Neural progenitor cell (in vitro differentiated cells): ENCODE results near the gene LARGE1. TPM values are rescaled to one million over a fixed set of nuclear protein-coding genes. Genes with fewer than 3 reads are reported as not detected.

Experiments used
- DNase-seq: peaks from one replicate; pipeline ENCODE4 v3.0.0-alpha.2; 2016; ENCODE audit warnings: low spot score
- H2AFZ ChIP-seq: fragments of 200-600 bp; sonication (generic); replicated peaks from 2 replicates; pipeline ENCODE4 v1.6.1; 2016; ENCODE audit warnings: antibody characterized with exemption
- H3F3A ChIP-seq: fragments of 200-600 bp; sonication (generic); 2 replicates; pipeline ENCODE4 v1.6.1; 2016; ENCODE audit warnings: antibody characterized with exemption, low read depth
- H3K27ac ChIP-seq: fragments of 200-600 bp; sonication (generic); 2 replicates; pipeline ENCODE4 v1.5.1; 2016; ENCODE audit warnings: mild to moderate bottlenecking
- H3K27me3 ChIP-seq: fragments of 200-600 bp; sonication (generic); 2 replicates; pipeline ENCODE4 v1.6.1; 2016; ENCODE audit warnings: mild to moderate bottlenecking, moderate library complexity
- H3K36me3 ChIP-seq: fragments of 200-600 bp; sonication (generic); 2 replicates; pipeline ENCODE4 v1.5.1; 2016
- H3K4me1 ChIP-seq: fragments of 200-600 bp; sonication (generic); 2 replicates; pipeline ENCODE4 v1.6.1; 2016; ENCODE audit warnings: mixed run types
- H3K4me2 ChIP-seq: fragments of 200-600 bp; sonication (generic); 2 replicates; pipeline ENCODE4 v1.6.1; 2016
- H3K4me3 ChIP-seq: fragments of 200-600 bp; sonication (generic); 2 replicates; pipeline ENCODE4 v1.5.1; 2016
- H3K79me2 ChIP-seq: fragments of 200-600 bp; sonication (generic); 2 replicates; pipeline ENCODE4 v1.6.1; 2016; ENCODE audit warnings: low read depth
- H3K9ac ChIP-seq: fragments of 200-600 bp; sonication (generic); 2 replicates; pipeline ENCODE4 v1.6.1; 2016
- H3K9me3 ChIP-seq: fragments of 200-600 bp; sonication (generic); 2 replicates; pipeline ENCODE4 v1.5.1; 2016; ENCODE audit warnings: low read depth
- H4K20me1 ChIP-seq: fragments of 200-600 bp; sonication (generic); 2 replicates; pipeline ENCODE4 v1.6.1; 2016; ENCODE audit warnings: low read depth
- H3K27ac Mint-ChIP-seq: 3 replicates; pipeline ENCODE4 v1.8.0; 2021; ENCODE audit warnings: mixed read lengths
- H3K27me3 Mint-ChIP-seq: 2 replicates; pipeline ENCODE4 v1.8.0; 2022; ENCODE audit warnings: low read depth, mild to moderate bottlenecking, inconsistent platforms, moderate library complexity, mixed read lengths; ENCODE audit not compliant: insufficient read depth
- H3K36me3 Mint-ChIP-seq: 3 replicates; pipeline ENCODE4 v1.8.0; 2021; ENCODE audit warnings: mixed read lengths
- H3K4me1 Mint-ChIP-seq: 3 replicates; pipeline ENCODE4 v1.8.0; 2021; ENCODE audit warnings: mixed read lengths
- H3K4me3 Mint-ChIP-seq: 3 replicates; pipeline ENCODE4 v1.8.0; 2021; ENCODE audit warnings: mild to moderate bottlenecking, moderate library complexity, mixed read lengths
- H3K9me3 Mint-ChIP-seq: 3 replicates; pipeline ENCODE4 v1.8.0; 2020; ENCODE audit warnings: mixed read lengths
- CTCF ChIP-seq: fragments of 200-600 bp; sonication (generic); IDR thresholded peaks from 2 replicates; pipeline ENCODE4 v1.5.1; 2017; ENCODE audit warnings: antibody characterized with exemption, mild to moderate bottlenecking
- EZH2 ChIP-seq: fragments of 200-600 bp; sonication (generic); IDR thresholded peaks from 2 replicates; pipeline ENCODE4 v1.6.1; 2017; ENCODE audit warnings: antibody characterized with exemption, mild to moderate bottlenecking, moderate library complexity
- EZH2phosphoT487 ChIP-seq: fragments of 200-600 bp; sonication (generic); IDR thresholded peaks from 2 replicates; pipeline ENCODE4 v1.6.1; 2017; ENCODE audit warnings: antibody characterized with exemption
- total RNA-seq: library from RNA; depleted of rRNA; stranded (reverse); fragments of >200 nt; gene quantifications from 2 replicates; pipeline ENCODE4 v1.2.3, GENCODE V29; 2015; ENCODE audit warnings: low replicate concordance

Gene LARGE1
- total RNA-seq, 1 donor from 2014 or later, result 24.9 TPM

DNA sequence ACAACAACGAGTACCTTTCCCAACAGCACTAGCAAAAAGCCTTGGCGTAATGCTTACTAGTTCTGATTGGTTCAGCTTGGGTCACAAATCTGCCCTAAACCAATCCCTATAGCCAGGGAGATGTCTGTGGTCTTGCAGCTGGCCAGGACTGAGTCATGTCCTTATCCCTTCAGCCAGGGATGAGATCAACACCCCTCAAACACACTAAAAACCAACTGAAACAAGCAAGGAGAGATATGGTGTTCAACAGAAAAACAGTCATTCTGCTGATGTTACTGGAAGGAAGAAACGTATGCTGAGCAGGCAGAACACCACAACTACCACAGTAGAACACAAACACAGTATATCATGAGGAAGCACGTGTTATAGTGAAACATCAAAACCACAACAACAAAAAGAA is 375.6 kb downstream of the LARGE1 start:
- H3K79me2 ChIP-seq, result no peaks in the 10 kb centered on the region
- peak overlapping the region; percentile 19 for H3K27ac Mint-ChIP-seq
- H3K36me3 ChIP-seq, result no peaks in the 10 kb centered on the region
- DNase-seq, result no peak
- H3K27me3 ChIP-seq, result no peaks in the 10 kb centered on the region
- H3K27me3 Mint-ChIP-seq, result peaks cover 5% of the 10 kb centered on the region
- no peak overlapping the region for H3K9ac ChIP-seq
- no peaks in the 10 kb centered on the region for H3F3A ChIP-seq
- H3K9me3 ChIP-seq, result no peaks in the 10 kb centered on the region
- H3K9me3 Mint-ChIP-seq, result peaks cover 2% of the 10 kb centered on the region
- no peak overlapping the region for H3K27ac ChIP-seq
- H3K4me1 ChIP-seq, result peaks cover 14% of the 10 kb centered on the region
- no peak overlapping the region for H3K4me2 ChIP-seq
- no peak overlapping the region for H2AFZ ChIP-seq
- H3K4me3 ChIP-seq, result no peak overlapping the region
- peaks cover 35% of the 10 kb centered on the region for H3K4me1 Mint-ChIP-seq
- peaks cover 11% of the 10 kb centered on the region for H3K36me3 Mint-ChIP-seq
- no peak for TF ChIP-seq EZH2phosphoT487
- no peak for TF ChIP-seq CTCF
- TF ChIP-seq EZH2, result no peak
- no peak overlapping the region for H3K4me3 Mint-ChIP-seq
- H4K20me1 ChIP-seq, result no peaks in the 10 kb centered on the region

- Mint-ChIP-seq H3K4me3 (no peak overlapping the region), H3K9me3 (peaks cover 2% of the 10 kb centered on the region), H3K4me1 (peaks cover 35% of the 10 kb centered on the region), H3K27ac (peak overlapping the region; percentile 79), H3K27me3 (peaks cover 3% of the 10 kb centered on the region), H3K36me3 (peaks cover 8% of the 10 kb centered on the region)
- Histone ChIP-seq H3F3A (no peaks in the 10 kb centered on the region), H3K27ac (no peak overlapping the region), H3K4me3 (no peak overlapping the region), H3K4me1 (peaks cover 14% of the 10 kb centered on the region), H2AFZ (no peak overlapping the region), H3K4me2 (peak overlapping the region; percentile 44), H4K20me1 (no peaks in the 10 kb centered on the region), H3K36me3 (no peaks in the 10 kb centered on the region), H3K79me2 (no peaks in the 10 kb centered on the region), H3K27me3 (no peaks in the 10 kb centered on the region), H3K9ac (no peak overlapping the region), H3K9me3 (no peaks in the 10 kb centered on the region)
- no peak for DNase-seq
- TF ChIP-seq EZH2phosphoT487 (no peak), CTCF (no peak), EZH2 (no peak)
Observed at GRCh38 chr22:33542722-33543121, 377.6 kb downstream of the LARGE1 start.

- Histone ChIP-seq H3K4me1 (peaks cover 14% of the 10 kb centered on the region), H3K4me3 (no peak overlapping the region), H3K4me2 (no peak overlapping the region), H3K9ac (no peak overlapping the region), H3K36me3 (no peaks in the 10 kb centered on the region), H3K27ac (no peak overlapping the region), H3K9me3 (no peaks in the 10 kb centered on the region), H2AFZ (no peak overlapping the region), H3K79me2 (no peaks in the 10 kb centered on the region), H4K20me1 (no peaks in the 10 kb centered on the region), H3K27me3 (no peaks in the 10 kb centered on the region), H3F3A (no peaks in the 10 kb centered on the region)
- Mint-ChIP-seq H3K4me3 (no peak overlapping the region), H3K4me1 (peaks cover 35% of the 10 kb centered on the region), H3K36me3 (peaks cover 8% of the 10 kb centered on the region), H3K27ac (no peak overlapping the region), H3K9me3 (peaks cover 2% of the 10 kb centered on the region), H3K27me3 (peaks cover 3% of the 10 kb centered on the region)
- no peak for DNase-seq
- TF ChIP-seq CTCF (no peak), EZH2 (no peak), EZH2phosphoT487 (no peak)
Observed at GRCh38 chr22:33542153-33542552, 378.1 kb downstream of the LARGE1 start.
